GM23248 (cell line): ENCODE data around the gene KIF21A.

Source experiments
- EZH2 ChIP-seq: fragments of 200-600 bp; sonication (generic); IDR thresholded peaks from 2 replicates; pipeline ENCODE4 v1.6.1; 2018; ENCODE audit warnings: antibody characterized with exemption, mild to moderate bottlenecking; ENCODE audit not compliant: insufficient read depth, poor library complexity, severe bottlenecking
- EZH2phosphoT487 ChIP-seq: fragments of 200-600 bp; sonication (generic); IDR thresholded peaks from 2 replicates; pipeline ENCODE4 v1.6.1; 2018; ENCODE audit warnings: antibody characterized with exemption, moderate library complexity, mild to moderate bottlenecking, low read depth; ENCODE audit not compliant: insufficient read depth

- TF ChIP-seq EZH2: no peak
- TF ChIP-seq EZH2phosphoT487: no peak
Measured at GRCh38 chr12:39440781-39441180, 2.1 kb downstream of the KIF21A start.
